ENCODE measurements around the gene SSB.

GRCh38 chr2:169798718-169799592 lies at the start of gene SSB:
- peak in 1 of 2 experiments; percentile 92; a peak in 2 of 4 replicates for TF ChIP-seq HDAC1 (IDR thresholded peaks at IDR 0.05)
- peak; percentile 28; the same call in 1 of the 2 replicates for TF ChIP-seq ZNF24 (IDR thresholded peaks at IDR 0.05)
- TF ChIP-seq ZSCAN29 (IDR thresholded peaks at IDR 0.05), result 0 out of 2 replicates have a peak, but pooled peaks have one; percentile 65
- TF ChIP-seq CTCF (IDR thresholded peaks at IDR 0.05 in 2 of 3, conservative IDR thresholded peaks at IDR 0.05 in 1 of 3; ENCODE audit: insufficient read depth in 2 of 3, low read depth in 1 of 3, low read length in 3 of 3), result 0 out of 6 replicates have a peak, but pooled peaks of 2 of the 3 experiments have one; percentile 5 to 10
- no peak for TF ChIP-seq ZNF324 (CRISPR knock-in tag; IDR thresholded peaks at IDR 0.05)
- TF ChIP-seq ZC3H4 (CRISPR knock-in tag; IDR thresholded peaks at IDR 0.05; ENCODE audit: borderline replicate concordance), result no peak; the same call in 1 of the 2 replicates
- no peak for TF ChIP-seq ZNF184 (CRISPR knock-in tag; IDR thresholded peaks at IDR 0.05)
- no peak for TF ChIP-seq HINFP (tag; conservative IDR thresholded peaks at IDR 0.05; ENCODE audit: low read depth)
- no peak for TF ChIP-seq CHD7 (IDR thresholded peaks at IDR 0.05; ENCODE audit: low read depth, low read length)
- TF ChIP-seq ZNF780A (CRISPR knock-in tag; IDR thresholded peaks at IDR 0.05), result no peak
- TF ChIP-seq SAFB (IDR thresholded peaks at IDR 0.05; ENCODE audit: borderline replicate concordance, low read depth, low read length), result 0 out of 2 replicates have a peak, but pooled peaks have one; percentile 38
- TF ChIP-seq BMI1 (IDR thresholded peaks at IDR 0.05; ENCODE audit: low read length), result no peak
